ENCODE measurements around the gene ANKRD33B. TPM values are rescaled to one million over a fixed set of nuclear protein-coding genes. Genes with fewer than 3 reads are reported as not detected.

Gene ANKRD33B
- total and polyA plus RNA-seq, 10 donors, result 2.0 to 37.8 (median 24.6) TPM

- intact Hi-C loops (cut with DNase I; ENCODE audit: low total_unique reads), result no loop called here
- no peaks in the 10 kb centered on the region for H3K9me3 ChIP-seq
- no peak overlapping the region for H3K4me3 ChIP-seq
- H3K27ac ChIP-seq, result no peak overlapping the region
- TF ChIP-seq POLR2A (IDR thresholded peaks at IDR 0.05) (no peak), CTCF (IDR thresholded peaks at IDR 0.05 in 8 of 11, conservative IDR thresholded peaks at IDR 0.05 in 3 of 11) (no peak), POLR2AphosphoS5 (IDR thresholded peaks at IDR 0.05) (no peak)
- H3K27me3 ChIP-seq (replicated peaks in 1 of 7), result no peaks in the 10 kb centered on the region
- no peaks in the 10 kb centered on the region for H3K36me3 ChIP-seq
- no peak for DNase-seq
- WGBS, 5 donors, result 55 to 72% (median 59%) methylated on average over 8 of the region's 8 CpGs
- peaks cover 11 to 71% (median 47%) of the 10 kb centered on the region in 6 donors for H3K4me1 ChIP-seq
These were observed 8.6 kb upstream of the ANKRD33B start for GRCh38 chr5:10555277-10555684.

DNA sequence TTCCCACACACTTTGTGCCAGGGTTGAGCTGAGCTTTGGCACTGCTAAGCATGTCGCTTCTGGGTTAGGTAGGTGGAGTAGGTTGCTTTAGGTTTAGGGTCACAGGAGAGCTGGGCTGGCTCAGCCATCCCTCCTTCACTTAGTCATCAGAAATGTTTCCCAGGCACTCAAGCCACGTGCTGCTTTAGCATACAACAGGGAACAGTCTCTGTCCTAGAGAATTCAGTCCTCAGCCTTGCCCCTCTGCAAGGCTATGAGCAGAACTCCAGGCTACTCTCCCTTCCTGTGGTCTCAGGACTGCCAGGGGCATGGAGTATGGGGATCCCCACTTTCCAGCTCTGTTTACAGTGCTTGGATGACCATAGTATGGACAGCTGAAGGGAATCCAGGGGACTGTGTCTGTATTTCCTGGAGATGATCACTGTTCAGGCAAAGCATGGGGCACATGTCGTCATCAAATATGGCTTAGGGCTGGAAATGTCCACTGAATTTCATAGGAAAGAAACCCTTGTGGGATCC is 7.5 kb upstream of the ANKRD33B start:
- intact Hi-C loops (cut with DNase I; ENCODE audit: low total_unique reads), result no loop called here
- no peak for DNase-seq
- Histone ChIP-seq H3K27ac (peak overlapping the region in 6 of 8 donors; percentile 1 to 71 (median 12)), H3K36me3 (no peaks in the 10 kb centered on the region), H3K9me3 (no peaks in the 10 kb centered on the region), H3K27me3 (replicated peaks in 1 of 7) (no peaks in the 10 kb centered on the region), H3K4me3 (no peak overlapping the region), H3K4me1 (peaks cover 11 to 71% (median 47%) of the 10 kb centered on the region in 6 donors)
- TF ChIP-seq POLR2AphosphoS5 (IDR thresholded peaks at IDR 0.05) (no peak), POLR2A (IDR thresholded peaks at IDR 0.05) (no peak), CTCF (IDR thresholded peaks at IDR 0.05 in 8 of 11, conservative IDR thresholded peaks at IDR 0.05 in 3 of 11) (no peak)
- 58 to 69% (median 60%) methylated on average over 3 of the region's 3 CpGs for WGBS, 5 donors

- Histone ChIP-seq H3K9me3 (no peaks in the 10 kb centered on the region), H3K4me3 (no peak overlapping the region), H3K4me1 (peaks cover 11 to 68% (median 47%) of the 10 kb centered on the region in 6 donors), H3K27ac (peak overlapping the region in 6 of 8 donors; percentile 43 to 71 (median 60)), H3K36me3 (no peaks in the 10 kb centered on the region), H3K27me3 (replicated peaks in 1 of 7) (no peaks in the 10 kb centered on the region)
- TF ChIP-seq POLR2AphosphoS5 (IDR thresholded peaks at IDR 0.05) (no peak), CTCF (IDR thresholded peaks at IDR 0.05 in 8 of 11, conservative IDR thresholded peaks at IDR 0.05 in 3 of 11) (no peak), POLR2A (IDR thresholded peaks at IDR 0.05) (no peak)
- no peak for DNase-seq
- WGBS, 5 donors, result 61 to 74% (median 70%) methylated on average over 10 to 11 of the region's 11 CpGs
- intact Hi-C loops (cut with DNase I; ENCODE audit: low total_unique reads), result no loop called here
These were observed 6.8 kb upstream of the ANKRD33B start for GRCh38 chr5:10556893-10557746.

DNA sequence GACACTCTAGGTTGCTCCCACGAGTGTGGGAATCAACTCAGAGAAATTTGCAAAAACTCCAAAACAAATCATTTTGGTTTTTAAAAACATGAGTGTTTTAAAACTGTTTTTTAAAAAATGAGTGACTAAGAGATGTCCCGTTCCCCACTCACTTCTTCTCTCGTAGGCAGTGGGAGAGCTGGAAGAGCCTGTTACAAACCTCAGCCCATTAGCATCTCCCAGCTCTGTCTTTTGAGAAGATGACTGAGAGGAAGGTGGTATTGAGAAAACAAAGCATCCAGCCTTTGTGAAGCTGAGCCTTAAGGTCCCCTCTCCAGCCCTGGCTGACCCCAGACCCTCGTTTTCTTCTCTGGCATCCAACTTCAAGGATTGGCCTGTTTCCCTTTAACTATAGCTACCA is 4.7 kb upstream of the ANKRD33B start:
- TF ChIP-seq CTCF (IDR thresholded peaks at IDR 0.05 in 8 of 11, conservative IDR thresholded peaks at IDR 0.05 in 3 of 11) (no peak), POLR2AphosphoS5 (IDR thresholded peaks at IDR 0.05) (no peak), POLR2A (IDR thresholded peaks at IDR 0.05) (no peak)
- no peak for DNase-seq
- WGBS, 5 donors, result 80 to 86% (median 83%) methylated on average over 4 of the region's 4 CpGs

More for the DNA sequence above, 4.7 kb upstream of the ANKRD33B start:
- H3K27me3 ChIP-seq (replicated peaks in 1 of 7), result peaks cover 0 to 19% (median 0%) of the 10 kb centered on the region in 7 donors
- H3K4me1 ChIP-seq, result peaks cover 22 to 69% (median 49%) of the 10 kb centered on the region in 6 donors
- H3K27ac ChIP-seq, result peak overlapping the region in 3 of 8 donors; percentile 5 to 71 (median 69)
- no peaks in the 10 kb centered on the region for H3K36me3 ChIP-seq
- no peaks in the 10 kb centered on the region for H3K9me3 ChIP-seq
- no peak overlapping the region for H3K4me3 ChIP-seq
- intact Hi-C loops (cut with DNase I; ENCODE audit: low total_unique reads), result no loop called here
